Kasumi-1 (cell line): ENCODE results near the gene SCIN.
"Not testable (repeated sequence)": the region's sequence is repeated elsewhere in the genome, so short reads cannot be mapped to it uniquely, and the experiment has no call there.

Experiments used
- DNase-seq, 2 experiments: peaks; one replicate each; lab custom pipeline; 2025; lab: John Stamatoyannopoulos, UW

The SCIN gene

GRCh38 chr7:12612622-12613021 is 42.1 kb downstream of the SCIN start:
- DNase-seq: no peak

GRCh38 chr7:12619461-12620069 is 49.0 kb downstream of the SCIN start:
- DNase-seq: no peak

- DNase-seq: no peak
Measured at GRCh38 chr7:12620371-12620770, 49.9 kb downstream of the SCIN start.

GRCh38 chr7:12623223-12623622 is 52.7 kb downstream of the SCIN start:
- no peak for DNase-seq

- peak; percentile 18 to 23 for DNase-seq
Measured at GRCh38 chr7:12623885-12624498, 53.5 kb downstream of the SCIN start.

GRCh38 chr7:12625836-12626235 is 55.3 kb downstream of the SCIN start:
- no peak for DNase-seq

GRCh38 chr7:12629816-12630512 is 59.4 kb downstream of the SCIN start:
- no peak for DNase-seq

GRCh38 chr7:12630513-12630819 is 59.9 kb downstream of the SCIN start:
- DNase-seq: no peak

- no peak for DNase-seq
Measured at GRCh38 chr7:12633582-12633981, 63.1 kb downstream of the SCIN start.

GRCh38 chr7:12635830-12636229 is 65.3 kb downstream of the SCIN start:
- DNase-seq: no peak

GRCh38 chr7:12637328-12637727 is 66.8 kb downstream of the SCIN start:
- no peak for DNase-seq

GRCh38 chr7:12637819-12638592 is 67.5 kb downstream of the SCIN start:
- peak; percentile 28 to 55 for DNase-seq

GRCh38 chr7:12638851-12639456 is 68.4 kb downstream of the SCIN start:
- peak; percentile 38 to 46 for DNase-seq

- no peak for DNase-seq
Measured at GRCh38 chr7:12640299-12641096, 70.0 kb downstream of the SCIN start.

- DNase-seq: no peak
Measured at GRCh38 chr7:12641196-12641595, 70.7 kb downstream of the SCIN start.

- DNase-seq: no peak
Measured at GRCh38 chr7:12642508-12642907, 72.0 kb downstream of the SCIN start.

- DNase-seq: no peak
Measured at GRCh38 chr7:12643001-12643643, 72.6 kb downstream of the SCIN start.

- peak; percentile 31 for DNase-seq
Measured at GRCh38 chr7:12643644-12644043, 73.1 kb downstream of the SCIN start.

- DNase-seq: not testable (repeated sequence)
Measured at GRCh38 chr7:12645212-12645611, 74.7 kb downstream of the SCIN start.

GRCh38 chr7:12646139-12646538 is 75.6 kb downstream of the SCIN start:
- no peak for DNase-seq
